ENCODE results near the gene ERGIC1.

ERGIC1 gene

DNA sequence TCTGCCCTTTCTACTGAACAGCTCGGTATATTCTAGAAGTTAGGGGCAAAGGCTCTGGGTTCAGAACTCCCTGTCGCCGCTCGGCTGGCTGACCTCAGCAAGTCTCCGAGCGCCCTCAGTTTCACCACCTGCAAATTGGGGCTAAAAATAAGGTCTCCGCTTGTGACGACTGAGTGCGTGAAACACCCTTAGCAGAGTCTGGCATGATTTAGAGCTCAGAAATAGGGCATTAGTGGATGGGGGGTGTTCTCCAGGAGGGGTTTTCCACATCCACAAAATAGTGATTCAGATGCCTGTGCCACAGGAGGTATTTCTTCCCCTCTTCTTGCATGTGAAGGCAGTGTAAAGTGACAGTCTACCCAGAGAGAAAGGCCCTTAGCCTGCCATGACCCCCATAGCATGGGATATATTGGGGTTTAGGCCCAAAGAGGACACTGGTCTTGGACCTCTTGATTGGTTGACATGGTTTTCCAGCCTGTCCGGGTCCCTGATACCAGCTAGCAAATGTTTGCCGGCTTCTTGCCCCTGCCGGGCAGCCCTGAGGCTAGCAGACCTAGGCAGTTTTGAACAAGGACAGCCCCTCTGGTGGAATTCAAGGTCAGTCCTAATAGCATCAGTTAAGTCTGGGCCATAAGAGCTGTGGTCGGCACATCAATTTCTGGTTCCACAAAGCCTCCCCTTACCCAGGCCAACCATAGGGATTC is 1.4 kb downstream of the ERGIC1 start:
- Histone ChIP-seq H3K27me3 (ENCODE audit: control insufficient read depth, low read length) (no peaks in the 10 kb centered on the region), H3F3A (ENCODE audit: control insufficient read depth, insufficient read depth) (peaks cover 9% of the 10 kb centered on the region), H4K20me1 (ENCODE audit: control insufficient read depth, insufficient read depth, low read depth, low read length) (no peaks in the 10 kb centered on the region), H3K9me2 (replicated peaks; ENCODE audit: control insufficient read depth, low read length) (no peaks in the 10 kb centered on the region), H3K9me3 (ENCODE audit: control insufficient read depth, insufficient read depth, low read length) (no peaks in the 10 kb centered on the region), H3K4me2 (ENCODE audit: low read length) (peak overlapping the region; percentile 83), H3K36me3 (ENCODE audit: control insufficient read depth, low read length) (peaks cover 16% of the 10 kb centered on the region), H3K79me2 (ENCODE audit: control insufficient read depth, low read length) (peaks cover 55% of the 10 kb centered on the region), H3K4me3 (ENCODE audit: low read length) (peak overlapping the region; percentile 82), H3K27ac (ENCODE audit: low read depth, low read length) (peak overlapping the region; percentile 19; the same call in 1 of the 2 replicates), H3K4me1 (ENCODE audit: control insufficient read depth, low read length) (peaks cover 48% of the 10 kb centered on the region)
- TF ChIP-seq, protein P1, sequence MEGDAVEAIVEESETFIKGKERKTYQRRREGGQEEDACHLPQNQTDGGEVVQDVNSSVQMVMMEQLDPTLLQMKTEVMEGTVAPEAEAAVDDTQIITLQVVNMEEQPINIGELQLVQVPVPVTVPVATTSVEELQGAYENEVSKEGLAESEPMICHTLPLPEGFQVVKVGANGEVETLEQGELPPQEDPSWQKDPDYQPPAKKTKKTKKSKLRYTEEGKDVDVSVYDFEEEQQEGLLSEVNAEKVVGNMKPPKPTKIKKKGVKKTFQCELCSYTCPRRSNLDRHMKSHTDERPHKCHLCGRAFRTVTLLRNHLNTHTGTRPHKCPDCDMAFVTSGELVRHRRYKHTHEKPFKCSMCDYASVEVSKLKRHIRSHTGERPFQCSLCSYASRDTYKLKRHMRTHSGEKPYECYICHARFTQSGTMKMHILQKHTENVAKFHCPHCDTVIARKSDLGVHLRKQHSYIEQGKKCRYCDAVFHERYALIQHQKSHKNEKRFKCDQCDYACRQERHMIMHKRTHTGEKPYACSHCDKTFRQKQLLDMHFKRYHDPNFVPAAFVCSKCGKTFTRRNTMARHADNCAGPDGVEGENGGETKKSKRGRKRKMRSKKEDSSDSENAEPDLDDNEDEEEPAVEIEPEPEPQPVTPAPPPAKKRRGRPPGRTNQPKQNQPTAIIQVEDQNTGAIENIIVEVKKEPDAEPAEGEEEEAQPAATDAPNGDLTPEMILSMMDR (IDR thresholded peaks at IDR 0.05; ENCODE audit: low read depth, low read length, poor library complexity, severe bottlenecking): no peak
- no peak for TF ChIP-seq EZH2phosphoT487 (IDR thresholded peaks at IDR 0.05; ENCODE audit: borderline replicate concordance, low read length)

DNA sequence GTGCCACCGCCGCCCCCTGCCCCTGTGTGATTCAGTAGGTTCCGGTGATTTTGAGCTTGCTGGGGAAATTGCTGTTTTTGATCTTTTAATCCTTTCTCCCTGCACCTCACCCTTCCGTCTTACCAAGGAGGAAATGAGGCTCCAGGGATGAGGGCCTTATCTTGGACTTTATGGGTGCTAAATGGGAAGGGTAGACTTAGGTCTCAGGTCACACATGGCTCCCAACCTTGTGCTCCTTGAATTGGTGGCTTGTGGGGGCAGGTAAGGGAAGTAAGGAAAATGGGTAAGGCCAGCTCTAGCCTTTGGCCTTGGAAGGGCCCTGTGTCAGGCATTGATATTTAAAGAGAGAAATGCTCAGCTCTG is 1.9 kb downstream of the ERGIC1 start:
- Histone ChIP-seq H3K9me2 (replicated peaks; ENCODE audit: control insufficient read depth, low read length) (no peaks in the 10 kb centered on the region), H3K27ac (ENCODE audit: low read depth, low read length) (peak overlapping the region; percentile 88; the same call in 1 of the 2 replicates), H3K79me2 (ENCODE audit: control insufficient read depth, low read length) (peaks cover 60% of the 10 kb centered on the region), H3K4me1 (ENCODE audit: control insufficient read depth, low read length) (peaks cover 48% of the 10 kb centered on the region), H3K9me3 (ENCODE audit: control insufficient read depth, insufficient read depth, low read length) (no peaks in the 10 kb centered on the region), H3F3A (ENCODE audit: control insufficient read depth, insufficient read depth) (peaks cover 9% of the 10 kb centered on the region), H3K27me3 (ENCODE audit: control insufficient read depth, low read length) (no peaks in the 10 kb centered on the region), H3K4me3 (ENCODE audit: low read length) (peak overlapping the region; percentile 82), H3K36me3 (ENCODE audit: control insufficient read depth, low read length) (peaks cover 16% of the 10 kb centered on the region), H3K4me2 (ENCODE audit: low read length) (peak overlapping the region; percentile 83), H4K20me1 (ENCODE audit: control insufficient read depth, insufficient read depth, low read depth, low read length) (no peaks in the 10 kb centered on the region)
- TF ChIP-seq EZH2phosphoT487 (IDR thresholded peaks at IDR 0.05; ENCODE audit: borderline replicate concordance, low read length): no peak

DNA sequence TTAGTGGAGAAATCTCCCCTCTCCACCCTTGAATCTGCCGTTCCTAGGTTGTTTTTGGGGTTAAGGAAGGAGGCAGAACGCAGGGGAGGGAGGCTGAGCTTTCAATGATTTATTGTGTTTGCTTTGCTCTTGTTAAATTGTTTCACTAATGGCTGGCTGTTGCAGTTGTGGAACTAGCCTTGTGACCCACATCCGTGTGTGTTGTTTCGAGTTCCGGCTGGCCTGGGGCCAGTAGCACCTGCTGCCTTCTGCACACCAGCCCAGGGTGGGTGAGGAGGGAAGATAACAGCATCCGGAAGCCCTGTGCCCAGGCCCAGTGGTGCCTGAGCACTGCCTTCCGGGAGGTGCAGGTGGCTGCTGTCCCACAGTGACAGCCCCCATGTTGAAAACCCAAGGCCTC is 3.6 kb downstream of the ERGIC1 start:
- Histone ChIP-seq H4K20me1 (ENCODE audit: control insufficient read depth, insufficient read depth, low read depth, low read length) (no peaks in the 10 kb centered on the region), H3K79me2 (ENCODE audit: control insufficient read depth, low read length) (peaks cover 71% of the 10 kb centered on the region), H3K27me3 (ENCODE audit: control insufficient read depth, low read length) (no peaks in the 10 kb centered on the region), H3K36me3 (ENCODE audit: control insufficient read depth, low read length) (peaks cover 16% of the 10 kb centered on the region), H3K4me3 (ENCODE audit: low read length) (peak overlapping the region; percentile 82), H3K4me2 (ENCODE audit: low read length) (peak overlapping the region; percentile 83), H3K9me3 (ENCODE audit: control insufficient read depth, insufficient read depth, low read length) (no peaks in the 10 kb centered on the region), H3K9me2 (replicated peaks; ENCODE audit: control insufficient read depth, low read length) (no peaks in the 10 kb centered on the region), H3K4me1 (ENCODE audit: control insufficient read depth, low read length) (peaks cover 48% of the 10 kb centered on the region), H3K27ac (ENCODE audit: low read depth, low read length) (peak overlapping the region; percentile 88), H3F3A (ENCODE audit: control insufficient read depth, insufficient read depth) (peaks cover 9% of the 10 kb centered on the region)
- TF ChIP-seq, protein P1 (IDR thresholded peaks at IDR 0.05; ENCODE audit: low read depth, low read length, poor library complexity, severe bottlenecking): no peak
- TF ChIP-seq EZH2phosphoT487 (IDR thresholded peaks at IDR 0.05; ENCODE audit: borderline replicate concordance, low read length): no peak

DNA sequence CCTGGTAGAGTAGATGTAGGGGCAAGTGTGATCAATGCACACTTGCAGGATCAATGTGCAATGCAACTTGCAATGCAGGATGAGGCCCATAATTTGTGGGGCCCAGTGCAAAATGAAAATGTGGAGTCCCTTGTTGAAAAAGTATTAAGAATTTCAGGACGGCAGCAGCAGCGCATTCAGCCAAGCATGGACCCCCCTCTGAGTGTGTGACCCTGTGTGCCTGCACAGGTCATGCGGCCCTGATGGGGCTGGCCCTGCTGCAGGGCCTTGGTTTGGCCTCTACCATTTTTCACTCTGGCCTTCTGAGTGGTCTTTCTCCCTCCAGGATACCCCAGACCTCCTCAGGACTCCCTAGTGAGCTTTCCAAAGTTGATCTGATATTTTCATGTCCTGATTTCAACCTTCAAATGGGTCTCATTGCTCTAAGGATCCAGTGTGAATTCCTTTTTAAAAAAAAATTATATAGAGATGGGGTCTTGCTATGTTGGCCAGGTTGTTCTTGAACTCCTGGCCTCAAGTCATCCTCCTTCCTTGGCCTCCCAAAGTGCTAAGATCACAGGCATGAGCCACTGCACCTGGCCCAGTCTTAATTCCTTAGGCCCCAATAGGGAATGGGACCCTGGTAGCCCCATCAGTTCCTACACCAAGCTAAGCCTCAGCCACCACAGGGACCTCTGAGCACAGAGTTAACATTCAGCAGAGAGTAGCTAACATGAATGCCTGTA is 4.3 kb downstream of the ERGIC1 start:
- H3K27ac ChIP-seq (ENCODE audit: low read depth, low read length): peak overlapping the region; percentile 88
- peaks cover 16% of the 10 kb centered on the region for H3K36me3 ChIP-seq (ENCODE audit: control insufficient read depth, low read length)
- H3K9me3 ChIP-seq (ENCODE audit: control insufficient read depth, insufficient read depth, low read length): no peaks in the 10 kb centered on the region
- TF ChIP-seq EZH2phosphoT487 (IDR thresholded peaks at IDR 0.05; ENCODE audit: borderline replicate concordance, low read length): no peak
- TF ChIP-seq, protein P1 (IDR thresholded peaks at IDR 0.05; ENCODE audit: low read depth, low read length, poor library complexity, severe bottlenecking): no peak
- peaks cover 45% of the 10 kb centered on the region for H3K4me1 ChIP-seq (ENCODE audit: control insufficient read depth, low read length)
- peaks cover 9% of the 10 kb centered on the region for H3F3A ChIP-seq (ENCODE audit: control insufficient read depth, insufficient read depth)
- H3K9me2 ChIP-seq (replicated peaks; ENCODE audit: control insufficient read depth, low read length): no peaks in the 10 kb centered on the region
- peak overlapping the region; percentile 83 for H3K4me2 ChIP-seq (ENCODE audit: low read length)
- peaks cover 74% of the 10 kb centered on the region for H3K79me2 ChIP-seq (ENCODE audit: control insufficient read depth, low read length)
- H3K4me3 ChIP-seq (ENCODE audit: low read length): peak overlapping the region; percentile 82
- 0 out of 2 replicates have a peak, but pooled peaks cover 2% of the 10 kb centered on the region for H4K20me1 ChIP-seq (ENCODE audit: control insufficient read depth, insufficient read depth, low read depth, low read length)
- H3K27me3 ChIP-seq (ENCODE audit: control insufficient read depth, low read length): no peaks in the 10 kb centered on the region
